Esophagus mucosa (tissue), 1 donor: ENCODE data around the gene CD69. TPM values are rescaled to one million over a fixed set of nuclear protein-coding genes. Genes with fewer than 3 reads are reported as not detected.

Source experiments
- ATAC-seq: fragments of 200-7000 bp; cut with Tn5 transposase; one replicate; pipeline ENCODE4 v1.9.1; 2020
- total RNA-seq: library from RNA; stranded (reverse); gene quantifications from one replicate; pipeline ENCODE4 v1.2.4, GENCODE V29; 2023
- donor health status: DM: yes; HTN: yes; CAD: no.

The CD69 gene
- total RNA-seq, 1 donor from 2014 or later: 0.68 TPM

DNA sequence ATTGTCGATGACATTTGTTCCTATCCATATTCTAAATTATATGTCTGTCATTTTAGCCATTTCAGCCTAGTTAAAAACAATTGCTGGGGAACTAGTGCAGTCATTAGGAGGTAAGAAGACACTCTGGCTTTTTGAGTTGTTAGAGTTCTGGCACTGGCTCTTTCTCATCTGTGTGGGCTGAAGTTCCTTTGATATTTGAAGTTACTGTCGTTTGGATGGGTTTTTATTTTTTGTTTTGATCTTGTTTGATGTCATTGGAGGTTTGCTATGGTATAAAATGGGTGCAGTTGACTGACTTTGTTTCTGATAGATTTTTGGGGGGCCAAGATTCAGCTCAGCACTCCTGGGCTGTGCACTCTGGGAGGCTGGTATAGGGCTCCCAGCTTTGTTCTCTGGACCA is 20.7 kb upstream of the CD69 start:
- no peak for ATAC-seq

DNA sequence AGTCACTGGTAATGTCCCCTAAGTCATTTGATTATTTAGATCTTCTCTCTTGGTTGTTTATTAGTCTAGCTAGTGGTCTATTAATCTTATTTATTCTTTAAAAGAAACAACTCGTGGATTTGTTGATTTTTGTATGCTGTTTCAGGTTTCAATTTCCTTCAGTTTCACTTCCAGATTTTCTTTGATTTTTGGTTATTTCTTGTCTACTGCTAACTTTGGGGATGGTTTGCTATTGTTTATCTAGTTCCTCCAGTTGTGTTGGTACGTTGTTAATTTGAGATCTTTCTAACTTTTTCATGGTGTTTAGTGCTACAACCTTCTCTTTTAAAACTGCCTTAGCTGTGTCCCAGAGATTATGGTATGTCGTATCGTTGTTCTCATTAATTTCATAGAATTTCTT is 18.5 kb upstream of the CD69 start:
- no peak for ATAC-seq

DNA sequence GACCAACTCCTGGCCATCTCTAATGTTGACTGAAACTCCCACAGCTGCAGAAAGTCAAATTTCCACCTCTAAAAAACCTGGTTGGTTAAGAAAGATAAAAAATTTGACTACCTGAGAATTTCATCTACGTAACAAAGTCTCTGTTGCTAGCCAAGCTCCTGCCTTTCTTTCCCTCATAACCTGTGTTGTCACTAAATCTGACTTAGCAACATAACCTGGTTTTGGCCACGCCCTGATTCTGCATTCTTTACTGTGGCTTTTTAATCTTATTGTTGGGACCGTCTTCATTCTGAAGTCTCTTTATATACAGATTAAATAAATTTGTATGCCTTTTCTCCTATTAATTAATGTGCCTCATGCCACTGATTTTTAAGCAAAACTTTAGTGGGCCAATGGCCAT is 16.1 kb upstream of the CD69 start:
- ATAC-seq: peak; percentile 41

DNA sequence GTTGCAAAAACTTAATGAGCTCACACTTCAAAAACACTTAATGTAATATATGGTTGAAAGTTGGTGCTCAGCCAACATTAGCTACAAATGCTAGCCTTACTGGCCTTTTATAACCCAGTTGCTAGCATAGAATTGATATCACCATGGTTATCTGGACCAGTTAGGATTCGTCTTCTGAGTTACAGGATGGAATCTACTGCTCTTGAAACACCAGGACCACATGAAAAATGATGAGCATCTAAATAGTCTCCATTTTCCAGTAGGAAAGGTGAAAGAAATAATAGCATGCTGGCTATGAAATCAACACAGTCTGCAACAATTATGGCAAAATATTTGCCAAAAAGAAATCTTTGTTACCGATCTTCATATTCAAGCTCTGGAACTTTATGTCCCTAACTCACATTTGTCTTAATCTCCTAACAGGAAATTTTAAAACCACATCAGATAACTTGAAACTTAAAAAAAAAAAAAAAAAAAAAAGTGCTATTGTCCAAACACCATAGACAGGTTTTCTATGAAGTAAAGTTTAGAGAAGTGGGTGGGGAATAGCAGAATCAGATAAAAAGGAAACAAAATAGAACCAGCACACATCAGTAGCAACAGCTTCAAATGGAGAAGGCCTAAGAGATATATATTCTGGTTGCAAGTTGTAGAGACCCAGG is 12.6 kb upstream of the CD69 start:
- ATAC-seq: no peak

GRCh38 chr12:9763025-9763424 is 2.3 kb upstream of the CD69 start:
- ATAC-seq: no peak

DNA sequence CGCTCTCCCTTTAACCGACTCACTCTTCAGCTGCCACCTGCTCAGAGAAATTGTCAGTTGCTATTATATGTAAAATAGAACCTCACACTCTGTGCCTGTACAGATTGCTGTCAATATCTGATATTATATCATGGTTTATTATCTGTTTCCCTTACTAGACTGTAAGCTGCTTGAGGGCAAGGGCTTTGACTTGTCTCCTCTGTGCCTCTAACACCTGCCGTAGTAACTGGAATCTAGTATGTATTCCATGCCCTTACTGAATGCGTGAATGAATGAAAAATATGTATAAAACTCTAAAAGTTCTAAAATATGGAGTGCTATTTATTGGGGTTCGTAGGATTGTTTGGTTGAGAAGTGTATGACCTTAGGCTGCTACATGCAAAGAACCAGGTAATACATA is 1.7 kb upstream of the CD69 start:
- no peak for ATAC-seq

GRCh38 chr12:9761419-9761781 is 699 bp upstream of the CD69 start:
- ATAC-seq: no peak

DNA sequence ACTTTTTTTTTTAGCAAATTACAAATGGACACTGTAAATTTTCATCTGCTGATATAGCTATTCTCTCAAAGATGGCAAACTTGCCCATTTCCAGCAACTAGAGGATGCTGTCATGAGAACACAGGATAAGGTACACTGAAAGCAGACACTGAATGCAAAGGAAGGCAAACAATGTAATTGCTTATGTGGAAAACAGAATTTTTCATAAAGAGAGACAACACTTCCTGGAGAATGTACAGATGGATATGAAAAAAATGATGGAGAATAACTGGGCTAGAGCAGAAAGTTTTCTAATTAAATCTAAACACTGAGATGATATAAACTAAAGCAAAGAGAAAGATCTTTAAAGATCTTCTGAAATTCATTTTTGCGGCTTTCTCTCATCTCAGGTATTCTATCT is 581 bp downstream of the CD69 start:
- no peak for ATAC-seq

- no peak for ATAC-seq
These were observed 1.0 kb downstream of the CD69 start for GRCh38 chr12:9759694-9760093.

- ATAC-seq: no peak
These were observed 2.6 kb downstream of the CD69 start for GRCh38 chr12:9758119-9758518.

GRCh38 chr12:9757433-9758025 is 3.2 kb downstream of the CD69 start:
- no peak for ATAC-seq

DNA sequence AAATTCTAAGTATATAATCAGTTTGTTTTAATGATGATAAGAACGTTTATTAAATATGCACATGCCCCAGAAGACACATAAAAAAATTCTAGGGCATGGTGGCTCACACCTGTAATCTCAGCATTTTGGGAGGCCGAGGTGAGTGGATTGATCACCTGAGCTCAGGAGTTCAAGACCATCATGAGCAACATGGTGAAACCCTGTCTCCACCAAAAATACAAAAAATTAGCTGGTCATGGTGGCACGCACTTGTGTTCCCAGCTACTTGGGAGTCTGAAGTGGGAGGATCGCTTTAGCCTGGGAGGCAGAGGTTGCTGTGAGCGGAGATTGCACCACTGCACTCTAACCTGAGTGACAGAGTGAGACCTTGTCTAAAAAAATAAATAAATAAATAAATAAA is 4.0 kb downstream of the CD69 start:
- no peak for ATAC-seq

DNA sequence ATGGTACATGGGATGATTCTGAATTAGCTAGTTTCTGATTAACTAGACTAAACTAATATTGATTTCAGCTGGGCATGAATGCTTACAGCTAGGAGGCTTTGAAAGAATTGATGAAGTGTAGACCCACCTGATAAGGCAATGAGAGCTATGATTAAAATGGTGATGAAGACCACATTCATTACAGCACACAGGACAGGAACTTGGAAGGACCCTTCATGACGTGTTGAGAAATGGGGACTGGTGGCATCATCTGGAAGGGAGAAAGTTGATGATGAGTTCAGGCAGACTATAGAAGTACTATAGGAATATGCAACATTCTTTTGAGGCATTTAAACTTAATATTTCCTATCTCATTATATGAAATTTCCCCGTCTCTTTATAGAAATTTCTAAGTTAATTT is 4.5 kb downstream of the CD69 start:
- no peak for ATAC-seq

DNA sequence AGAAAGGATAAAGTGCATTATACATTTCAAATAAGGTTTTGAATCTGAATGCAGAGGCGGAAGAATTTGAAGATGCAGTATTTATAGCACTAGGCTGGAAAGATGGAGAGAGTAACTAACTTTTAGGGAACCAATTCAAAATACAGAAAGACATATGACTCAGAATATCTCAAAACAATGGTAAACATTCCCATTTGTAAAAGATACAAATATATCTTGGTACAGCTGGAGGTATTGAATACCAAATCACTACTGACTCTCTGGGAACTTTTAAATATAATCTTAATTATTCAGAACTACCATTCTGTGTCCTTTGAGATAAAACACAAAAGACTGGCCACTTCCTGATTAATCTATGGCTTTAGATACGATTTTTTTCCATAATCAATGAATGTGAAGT is 5.1 kb downstream of the CD69 start:
- ATAC-seq: no peak

DNA sequence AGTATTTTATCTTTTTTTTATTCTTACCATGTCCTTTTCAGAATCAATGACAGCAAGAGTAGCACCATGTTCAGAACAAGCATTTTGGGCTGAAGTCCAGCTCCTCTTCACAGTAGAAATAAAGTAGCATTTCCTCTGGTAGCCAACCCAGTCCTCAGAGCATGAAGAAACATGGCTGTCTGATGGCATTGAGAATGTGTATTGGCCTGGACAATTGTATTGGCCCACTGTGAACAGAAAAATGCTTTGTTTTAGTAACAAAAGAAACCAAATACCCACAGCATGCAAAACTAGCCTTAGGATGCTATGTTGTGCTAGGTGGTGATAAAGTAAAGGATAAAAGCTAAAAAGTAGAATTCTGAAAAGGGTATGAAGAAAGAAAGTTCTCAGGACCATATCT is 5.7 kb downstream of the CD69 start:
- no peak for ATAC-seq

DNA sequence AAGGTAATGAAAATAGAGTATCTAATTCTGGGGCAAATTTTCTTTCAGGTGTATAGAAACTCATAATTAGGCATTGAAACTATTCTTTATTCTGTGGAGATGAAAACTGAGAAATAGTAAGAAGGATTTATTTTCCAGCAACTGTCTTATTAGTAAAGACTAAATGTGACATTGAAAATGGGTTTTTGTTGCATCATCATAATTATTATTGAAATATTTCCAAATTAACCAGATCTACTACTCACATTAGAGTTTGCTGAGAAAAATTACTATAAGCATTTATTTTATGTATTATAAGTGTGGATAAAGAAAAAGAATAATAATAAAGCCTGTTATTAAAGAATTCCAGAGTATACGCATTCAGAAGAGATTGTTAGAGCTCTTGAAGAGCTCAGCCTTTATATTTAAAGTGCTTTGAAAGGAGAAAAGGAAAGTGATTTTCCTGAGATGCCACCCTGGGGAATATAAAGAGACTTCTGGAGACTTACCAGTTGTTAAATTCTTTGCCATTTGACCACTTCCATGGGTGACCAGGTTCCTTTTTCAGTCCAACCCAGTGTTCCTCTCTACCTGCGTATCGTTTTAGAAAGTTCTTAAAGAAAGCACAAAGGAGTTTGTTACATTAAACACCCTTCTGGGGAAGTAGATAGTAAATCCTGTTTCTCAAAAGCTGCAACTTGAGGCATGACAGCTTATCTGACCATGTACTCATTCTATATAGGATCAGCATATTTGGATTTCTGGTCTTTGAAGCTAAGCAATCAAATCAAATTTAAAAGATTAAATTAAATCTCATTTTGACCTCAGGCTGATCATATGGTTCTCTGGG is 6.4 kb downstream of the CD69 start:
- no peak for ATAC-seq

GRCh38 chr12:9753498-9753897 is 7.2 kb downstream of the CD69 start:
- ATAC-seq: no peak

- ATAC-seq: no peak
These were observed 7.6 kb downstream of the CD69 start for GRCh38 chr12:9753073-9753472.

- no peak for ATAC-seq
These were observed 8.4 kb downstream of the CD69 start for GRCh38 chr12:9752145-9752933.

DNA sequence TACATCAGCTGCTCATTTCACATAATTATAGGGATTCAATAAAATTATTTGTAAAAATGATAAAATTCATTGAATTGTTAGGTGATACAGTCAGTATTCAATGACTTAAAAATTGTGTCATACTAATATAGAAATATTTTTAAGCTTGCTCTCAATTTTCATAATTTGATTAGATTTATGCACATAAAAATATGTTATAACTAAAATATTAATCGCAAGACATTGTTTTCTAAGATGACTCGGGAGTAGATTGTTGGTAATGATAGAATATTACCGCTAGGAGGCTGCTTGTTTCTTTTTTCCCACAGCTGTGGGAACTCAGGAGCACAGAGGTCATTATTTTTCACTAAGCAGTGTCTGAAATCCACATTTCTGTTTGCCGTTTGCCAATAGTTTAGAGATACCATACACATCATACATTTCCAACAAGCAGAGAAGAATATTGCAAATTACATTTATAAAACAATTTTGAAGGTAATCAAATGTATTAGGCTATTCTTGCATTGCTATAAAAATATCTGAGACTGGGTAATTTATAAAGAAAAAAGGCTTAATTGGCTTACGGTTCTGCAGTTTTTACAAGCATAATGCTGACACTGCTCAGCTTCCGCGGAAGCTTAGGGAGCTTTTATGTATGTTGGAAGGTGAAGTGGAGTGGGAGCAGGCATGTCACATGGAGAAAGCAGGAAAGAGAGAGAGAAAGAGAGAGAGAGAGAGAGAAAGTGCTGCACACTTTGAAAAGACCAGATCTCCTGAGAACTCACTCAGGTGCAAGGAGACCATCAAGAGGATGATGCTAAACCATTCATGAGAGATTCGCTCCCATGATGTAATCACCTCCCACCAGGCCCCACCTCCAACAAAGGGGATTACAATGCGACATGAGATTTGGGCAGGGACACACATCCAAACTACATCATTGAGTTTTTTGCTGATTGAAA is 9.2 kb downstream of the CD69 start:
- ATAC-seq: no peak

DNA sequence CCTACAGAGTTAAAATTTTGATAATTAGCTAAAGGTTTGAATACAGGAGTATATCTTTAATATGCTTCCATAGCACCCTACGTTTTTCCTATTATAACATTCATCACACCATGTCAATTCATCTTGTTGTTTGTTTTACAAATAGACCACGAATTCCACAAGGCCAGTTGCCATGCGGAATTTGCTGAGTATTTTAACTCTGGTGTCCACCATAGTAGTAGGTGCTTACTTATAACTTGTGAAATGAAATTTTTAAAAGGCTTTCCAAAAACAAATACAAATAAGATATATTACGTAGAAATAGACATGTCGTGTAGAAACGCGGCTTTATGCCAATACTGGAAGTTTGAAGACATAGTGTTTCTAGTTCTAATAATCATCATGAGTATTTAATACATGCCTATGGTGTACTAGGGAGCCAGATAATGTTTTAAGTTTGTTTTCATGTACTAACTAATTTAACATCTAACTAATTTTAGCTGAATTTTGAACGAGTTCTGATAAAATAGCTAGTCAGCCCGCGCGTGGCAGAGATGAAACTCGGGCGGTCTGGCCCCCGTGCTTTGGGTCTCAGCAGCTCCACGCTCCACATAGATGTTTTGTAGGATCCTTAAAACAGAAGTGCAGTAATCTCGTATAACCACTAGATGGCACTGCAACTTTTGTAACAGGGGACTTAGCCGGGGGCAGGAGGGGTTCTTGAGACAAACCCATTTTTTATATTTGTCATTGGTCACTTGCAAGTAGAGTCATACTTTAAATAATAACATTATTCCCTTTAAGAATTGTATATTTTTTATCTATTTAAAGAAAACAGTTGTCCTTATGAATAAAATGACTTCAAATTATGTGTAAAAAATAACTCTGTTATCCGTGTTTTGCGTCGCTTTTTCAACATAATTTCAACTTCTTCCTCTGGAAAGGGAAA is 10.2 kb downstream of the CD69 start:
- peak; percentile 59 for ATAC-seq
